GM18511 (cell line): ENCODE data around the gene ABHD15.

Experiments
- ATAC-seq: cut with Tn5 transposase; IDR thresholded peaks from one replicate; pipeline ENCODE4 v1.9.1; 2021; ENCODE audit warnings: mild to moderate bottlenecking, moderate library complexity; ENCODE audit not compliant: unreplicated experiment

Gene ABHD15

GRCh38 chr17:29595107-29595942, 28.5 kb upstream of the ABHD15 start:
- ATAC-seq: no peak

- ATAC-seq: no peak
Observed at GRCh38 chr17:29594519-29595090, 27.8 kb upstream of the ABHD15 start.

- no peak for ATAC-seq
Observed at GRCh38 chr17:29593591-29594518, 27.0 kb upstream of the ABHD15 start.

GRCh38 chr17:29592850-29593551, 26.2 kb upstream of the ABHD15 start, which contains the start of gene ANKRD13B:
Gene ANKRD13B (plus strand): TSS chr17:29593132. CDS start chr17:29593622, 490 bp downstream.
- ATAC-seq: no peak

- peak; percentile 42 for ATAC-seq
Observed at GRCh38 chr17:29591737-29592608, 25.1 kb upstream of the ABHD15 start.

GRCh38 chr17:29591146-29591736, 24.4 kb upstream of the ABHD15 start:
- no peak for ATAC-seq

- ATAC-seq: no peak
Observed at GRCh38 chr17:29590411-29591145, 23.7 kb upstream of the ABHD15 start.

- peak; percentile 61 for ATAC-seq
Observed at GRCh38 chr17:29589524-29590410, 22.9 kb upstream of the ABHD15 start, which contains the start of gene GIT1. Gene GIT1 (minus strand): TSS chr17:29589648. CDS start chr17:29589378, 270 bp downstream.

GRCh38 chr17:29588562-29589411, 21.9 kb upstream of the ABHD15 start:
- peak; percentile 26 for ATAC-seq

- no peak for ATAC-seq
Observed at GRCh38 chr17:29588017-29588561, 21.3 kb upstream of the ABHD15 start.

GRCh38 chr17:29587591-29587990, 20.8 kb upstream of the ABHD15 start:
- no peak for ATAC-seq

- no peak for ATAC-seq
Observed at GRCh38 chr17:29586676-29587469, 20.0 kb upstream of the ABHD15 start.

- no peak for ATAC-seq
Observed at GRCh38 chr17:29585080-29585751, 18.4 kb upstream of the ABHD15 start.

- ATAC-seq: no peak
Observed at GRCh38 chr17:29584452-29585079, 17.7 kb upstream of the ABHD15 start.
